Measurements from ENCODE around the gene TECTB. TPM values are rescaled to one million over a fixed set of nuclear protein-coding genes. Genes with fewer than 3 reads are reported as not detected.

The TECTB gene
- total and polyA plus RNA-seq, 4 donors = not detected

- H3K4me1 ChIP-seq (ENCODE audit: control insufficient read depth in 5 of 5, insufficient read depth in 5 of 5, low read length in 5 of 5) = peaks cover 0 to 2% (median 0%) of the 10 kb centered on the region in 5 donors
- no peaks in the 10 kb centered on the region for H3K36me3 ChIP-seq (ENCODE audit: control insufficient read depth in 4 of 4, insufficient read depth in 4 of 4, low read length in 4 of 4)
- H3K4me3 ChIP-seq = no peak overlapping the region
- ATAC-seq (ENCODE audit: insufficient read depth, low FRiP score) = no peak
- H3K27me3 ChIP-seq (ENCODE audit: control insufficient read depth in 3 of 3, insufficient read depth in 3 of 3, low read length in 2 of 3) = no peaks in the 10 kb centered on the region
- no peak overlapping the region for H3K27ac ChIP-seq (ENCODE audit: low read depth in 1 of 2, low read length in 1 of 2)
- DNase-seq = no peak
- no peaks in the 10 kb centered on the region for H3K9me3 ChIP-seq (ENCODE audit: control insufficient read depth in 4 of 4, insufficient read depth in 3 of 4, low read length in 3 of 4)
- no peak overlapping the region for H3K9ac ChIP-seq (ENCODE audit: insufficient read depth in 1 of 2, low read length in 2 of 2)
- TF ChIP-seq, protein P1, sequence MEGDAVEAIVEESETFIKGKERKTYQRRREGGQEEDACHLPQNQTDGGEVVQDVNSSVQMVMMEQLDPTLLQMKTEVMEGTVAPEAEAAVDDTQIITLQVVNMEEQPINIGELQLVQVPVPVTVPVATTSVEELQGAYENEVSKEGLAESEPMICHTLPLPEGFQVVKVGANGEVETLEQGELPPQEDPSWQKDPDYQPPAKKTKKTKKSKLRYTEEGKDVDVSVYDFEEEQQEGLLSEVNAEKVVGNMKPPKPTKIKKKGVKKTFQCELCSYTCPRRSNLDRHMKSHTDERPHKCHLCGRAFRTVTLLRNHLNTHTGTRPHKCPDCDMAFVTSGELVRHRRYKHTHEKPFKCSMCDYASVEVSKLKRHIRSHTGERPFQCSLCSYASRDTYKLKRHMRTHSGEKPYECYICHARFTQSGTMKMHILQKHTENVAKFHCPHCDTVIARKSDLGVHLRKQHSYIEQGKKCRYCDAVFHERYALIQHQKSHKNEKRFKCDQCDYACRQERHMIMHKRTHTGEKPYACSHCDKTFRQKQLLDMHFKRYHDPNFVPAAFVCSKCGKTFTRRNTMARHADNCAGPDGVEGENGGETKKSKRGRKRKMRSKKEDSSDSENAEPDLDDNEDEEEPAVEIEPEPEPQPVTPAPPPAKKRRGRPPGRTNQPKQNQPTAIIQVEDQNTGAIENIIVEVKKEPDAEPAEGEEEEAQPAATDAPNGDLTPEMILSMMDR (IDR thresholded peaks at IDR 0.05; ENCODE audit: control extremely low read depth, extremely low read depth) = no peak
Measured at GRCh38 chr10:112259688-112260087, 23.5 kb upstream of the TECTB start.

- H3K9me3 ChIP-seq (ENCODE audit: control insufficient read depth in 4 of 4, insufficient read depth in 3 of 4, low read length in 3 of 4) = no peaks in the 10 kb centered on the region
- no peaks in the 10 kb centered on the region for H3K27me3 ChIP-seq (ENCODE audit: control insufficient read depth in 3 of 3, insufficient read depth in 3 of 3, low read length in 2 of 3)
- TF ChIP-seq, protein P1 (IDR thresholded peaks at IDR 0.05; ENCODE audit: control extremely low read depth, extremely low read depth) = no peak
- no peak for DNase-seq
- H3K9ac ChIP-seq (ENCODE audit: insufficient read depth in 1 of 2, low read length in 2 of 2) = no peak overlapping the region
- H3K4me3 ChIP-seq = no peak overlapping the region
- H3K4me1 ChIP-seq (ENCODE audit: control insufficient read depth in 5 of 5, insufficient read depth in 5 of 5, low read length in 5 of 5) = peaks cover 0 to 2% (median 0%) of the 10 kb centered on the region in 5 donors
- no peak overlapping the region for H3K27ac ChIP-seq (ENCODE audit: low read depth in 1 of 2, low read length in 1 of 2)
- 81 to 83% methylated on average over 5 of the region's 5 CpGs for WGBS, 2 donors
- no peak for ATAC-seq (ENCODE audit: insufficient read depth, low FRiP score)
- no peaks in the 10 kb centered on the region for H3K36me3 ChIP-seq (ENCODE audit: control insufficient read depth in 4 of 4, insufficient read depth in 4 of 4, low read length in 4 of 4)
Measured at GRCh38 chr10:112260831-112261230, 22.4 kb upstream of the TECTB start.

- H3K4me1 ChIP-seq (ENCODE audit: control insufficient read depth in 5 of 5, insufficient read depth in 5 of 5, low read length in 5 of 5) = peaks cover 0 to 3% (median 0%) of the 10 kb centered on the region in 5 donors
- no peaks in the 10 kb centered on the region for H3K36me3 ChIP-seq (ENCODE audit: control insufficient read depth in 4 of 4, insufficient read depth in 4 of 4, low read length in 4 of 4)
- no peaks in the 10 kb centered on the region for H3K27me3 ChIP-seq (ENCODE audit: control insufficient read depth in 3 of 3, insufficient read depth in 3 of 3, low read length in 2 of 3)
- WGBS, 2 donors = 36 to 63% methylated on average over 4 of the region's 4 CpGs
- no peaks in the 10 kb centered on the region for H3K9me3 ChIP-seq (ENCODE audit: control insufficient read depth in 4 of 4, insufficient read depth in 3 of 4, low read length in 3 of 4)
- peak overlapping the region in 1 of 2 donors; percentile 24 for H3K27ac ChIP-seq (ENCODE audit: low read depth in 1 of 2, low read length in 1 of 2)
- no peak overlapping the region for H3K4me3 ChIP-seq
- DNase-seq (no peak), ATAC-seq (ENCODE audit: insufficient read depth, low FRiP score) (peak; percentile 54)
- H3K9ac ChIP-seq (ENCODE audit: insufficient read depth in 1 of 2, low read length in 2 of 2) = no peak overlapping the region
- TF ChIP-seq, protein P1 (IDR thresholded peaks at IDR 0.05; ENCODE audit: control extremely low read depth, extremely low read depth) = no peak
Measured at GRCh38 chr10:112261281-112261822, 21.8 kb upstream of the TECTB start.

DNA sequence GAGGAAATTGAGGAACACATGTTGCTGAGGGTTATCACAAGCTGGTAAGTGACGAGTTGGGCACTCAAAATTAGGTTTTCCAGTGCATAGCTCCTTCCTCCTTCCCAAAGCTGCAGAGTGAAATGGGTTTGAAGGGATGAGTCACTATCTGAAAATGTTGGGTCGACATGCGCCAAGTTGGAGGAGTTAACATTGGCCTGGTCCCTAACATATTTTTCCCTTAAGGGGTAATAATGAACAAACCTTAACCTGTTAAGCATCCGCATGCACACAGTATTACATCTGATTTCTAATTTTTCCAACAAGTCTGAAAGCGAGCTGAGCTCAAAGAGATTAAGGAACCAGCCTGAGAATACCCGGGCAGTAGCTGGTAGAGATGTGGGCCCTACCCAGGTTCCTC, 20.7 kb upstream of the TECTB start:
- Histone ChIP-seq H3K4me3 (no peak overlapping the region), H3K27me3 (ENCODE audit: control insufficient read depth in 3 of 3, insufficient read depth in 3 of 3, low read length in 2 of 3) (no peaks in the 10 kb centered on the region), H3K9ac (ENCODE audit: insufficient read depth in 1 of 2, low read length in 2 of 2) (no peak overlapping the region), H3K4me1 (ENCODE audit: control insufficient read depth in 5 of 5, insufficient read depth in 5 of 5, low read length in 5 of 5) (peaks cover 0 to 3% (median 0%) of the 10 kb centered on the region in 5 donors), H3K9me3 (ENCODE audit: control insufficient read depth in 4 of 4, insufficient read depth in 3 of 4, low read length in 3 of 4) (no peaks in the 10 kb centered on the region), H3K27ac (ENCODE audit: low read depth in 1 of 2, low read length in 1 of 2) (no peak overlapping the region), H3K36me3 (ENCODE audit: control insufficient read depth in 4 of 4, insufficient read depth in 4 of 4, low read length in 4 of 4) (no peaks in the 10 kb centered on the region)
- TF ChIP-seq, protein P1 (IDR thresholded peaks at IDR 0.05; ENCODE audit: control extremely low read depth, extremely low read depth) = no peak
- no peak for ATAC-seq (ENCODE audit: insufficient read depth, low FRiP score)
- DNase-seq = no peak
- WGBS, 2 donors = 83 to 91% methylated on average over 6 of the region's 6 CpGs
